ENCODE measurements around the gene KCTD6. TPM values are rescaled to one million over a fixed set of nuclear protein-coding genes. Genes with fewer than 3 reads are reported as not detected.

Gene KCTD6
- total RNA-seq, 1 donor from 2014 or later: 39.6 TPM

- H3K4me3 ChIP-seq: peak overlapping the region; percentile 95
- peaks cover 68% of the 10 kb centered on the region for H3K79me2 ChIP-seq (ENCODE audit: low read depth)
- no peaks in the 10 kb centered on the region for H3K36me3 ChIP-seq
- no peak overlapping the region for H3K27ac ChIP-seq
- no peak for DNase-seq (ENCODE audit: low spot score)
- H3K9me3 ChIP-seq (ENCODE audit: low read depth): no peaks in the 10 kb centered on the region
- H3K4me2 ChIP-seq: peak overlapping the region; percentile 93
- no peak overlapping the region for H2AFZ ChIP-seq (replicated peaks)
- Mint-ChIP-seq H3K27ac (peak overlapping the region; percentile 23), H3K36me3 (peaks cover 5% of the 10 kb centered on the region), H3K4me1 (peaks cover 60% of the 10 kb centered on the region), H3K4me3 (peak overlapping the region; percentile 98), H3K9me3 (no peaks in the 10 kb centered on the region), H3K27me3 (ENCODE audit: insufficient read depth, low read depth) (peaks cover 2% of the 10 kb centered on the region)
- TF ChIP-seq CTCF (IDR thresholded peaks at IDR 0.05): no peak
- no peak for TF ChIP-seq EZH2 (IDR thresholded peaks at IDR 0.05)
- TF ChIP-seq EZH2phosphoT487 (IDR thresholded peaks at IDR 0.05): no peak
- peaks cover 41% of the 10 kb centered on the region for H3F3A ChIP-seq (ENCODE audit: low read depth)
- no peaks in the 10 kb centered on the region for H3K27me3 ChIP-seq
- no peak overlapping the region for H3K9ac ChIP-seq
- H3K4me1 ChIP-seq: peaks cover 55% of the 10 kb centered on the region
- peaks cover 16% of the 10 kb centered on the region for H4K20me1 ChIP-seq (ENCODE audit: low read depth)
Observed at GRCh38 chr3:58494107-58494506, 2.2 kb downstream of the KCTD6 start.

- H3K27ac ChIP-seq: peak overlapping the region; percentile 94
- H3K36me3 Mint-ChIP-seq: peaks cover 8% of the 10 kb centered on the region
- peaks cover 62% of the 10 kb centered on the region for H3K4me1 Mint-ChIP-seq
- peaks cover 16% of the 10 kb centered on the region for H4K20me1 ChIP-seq (ENCODE audit: low read depth)
- peaks cover 2% of the 10 kb centered on the region for H3K27me3 Mint-ChIP-seq (ENCODE audit: insufficient read depth, low read depth)
- no peaks in the 10 kb centered on the region for H3K9me3 Mint-ChIP-seq
- peaks cover 41% of the 10 kb centered on the region for H3F3A ChIP-seq (ENCODE audit: low read depth)
- peak overlapping the region; percentile 93 for H3K4me2 ChIP-seq
- peaks cover 55% of the 10 kb centered on the region for H3K4me1 ChIP-seq
- peak overlapping the region; percentile 17 for H3K9ac ChIP-seq
- no peaks in the 10 kb centered on the region for H3K9me3 ChIP-seq (ENCODE audit: low read depth)
- TF ChIP-seq EZH2phosphoT487 (IDR thresholded peaks at IDR 0.05): no peak
- TF ChIP-seq CTCF (IDR thresholded peaks at IDR 0.05): no peak
- no peak for TF ChIP-seq EZH2 (IDR thresholded peaks at IDR 0.05)
- no peak for DNase-seq (ENCODE audit: low spot score)
- H3K79me2 ChIP-seq (ENCODE audit: low read depth): peaks cover 78% of the 10 kb centered on the region
- no peaks in the 10 kb centered on the region for H3K36me3 ChIP-seq
- peak overlapping the region; percentile 71 for H3K27ac Mint-ChIP-seq
- H3K4me3 Mint-ChIP-seq: peak overlapping the region; percentile 98
- no peaks in the 10 kb centered on the region for H3K27me3 ChIP-seq
- no peak overlapping the region for H2AFZ ChIP-seq (replicated peaks)
- H3K4me3 ChIP-seq: peak overlapping the region; percentile 95
Observed at GRCh38 chr3:58495101-58495500, 3.2 kb downstream of the KCTD6 start.

GRCh38 chr3:58496206-58496857 lies 4.4 kb downstream of the KCTD6 start:
- Histone ChIP-seq H3K36me3 (peaks cover under 1% of the 10 kb centered on the region), H3K9ac (no peak overlapping the region), H3K9me3 (ENCODE audit: low read depth) (no peaks in the 10 kb centered on the region), H3K4me3 (peak overlapping the region; percentile 95), H3K4me2 (peak overlapping the region; percentile 93), H2AFZ (replicated peaks) (no peak overlapping the region), H3K27ac (peak overlapping the region; percentile 94), H3K4me1 (peaks cover 55% of the 10 kb centered on the region), H3K79me2 (ENCODE audit: low read depth) (peaks cover 91% of the 10 kb centered on the region), H4K20me1 (ENCODE audit: low read depth) (peaks cover 16% of the 10 kb centered on the region), H3F3A (ENCODE audit: low read depth) (peaks cover 41% of the 10 kb centered on the region), H3K27me3 (no peaks in the 10 kb centered on the region)
- peak; percentile 65 for DNase-seq (ENCODE audit: low spot score)
- peaks cover 17% of the 10 kb centered on the region for H3K36me3 Mint-ChIP-seq
- H3K4me3 Mint-ChIP-seq: peak overlapping the region; percentile 98
- no peak for TF ChIP-seq EZH2phosphoT487 (IDR thresholded peaks at IDR 0.05)
- no peak for TF ChIP-seq EZH2 (IDR thresholded peaks at IDR 0.05)
- no peak for TF ChIP-seq CTCF (IDR thresholded peaks at IDR 0.05)
- H3K27ac Mint-ChIP-seq: peak overlapping the region; percentile 98
- H3K4me1 Mint-ChIP-seq: peaks cover 61% of the 10 kb centered on the region
- peaks cover 2% of the 10 kb centered on the region for H3K27me3 Mint-ChIP-seq (ENCODE audit: insufficient read depth, low read depth)
- H3K9me3 Mint-ChIP-seq: no peaks in the 10 kb centered on the region

Data from neural progenitor cell (in vitro differentiated cells).